HG03103 (cell line): ENCODE data around the gene ENOX2.

Experiments
- ATAC-seq: cut with Tn5 transposase; IDR thresholded peaks from one replicate; pipeline ENCODE4 v1.9.1; 2021; ENCODE audit warnings: low read depth; ENCODE audit not compliant: unreplicated experiment

The ENOX2 gene

DNA sequence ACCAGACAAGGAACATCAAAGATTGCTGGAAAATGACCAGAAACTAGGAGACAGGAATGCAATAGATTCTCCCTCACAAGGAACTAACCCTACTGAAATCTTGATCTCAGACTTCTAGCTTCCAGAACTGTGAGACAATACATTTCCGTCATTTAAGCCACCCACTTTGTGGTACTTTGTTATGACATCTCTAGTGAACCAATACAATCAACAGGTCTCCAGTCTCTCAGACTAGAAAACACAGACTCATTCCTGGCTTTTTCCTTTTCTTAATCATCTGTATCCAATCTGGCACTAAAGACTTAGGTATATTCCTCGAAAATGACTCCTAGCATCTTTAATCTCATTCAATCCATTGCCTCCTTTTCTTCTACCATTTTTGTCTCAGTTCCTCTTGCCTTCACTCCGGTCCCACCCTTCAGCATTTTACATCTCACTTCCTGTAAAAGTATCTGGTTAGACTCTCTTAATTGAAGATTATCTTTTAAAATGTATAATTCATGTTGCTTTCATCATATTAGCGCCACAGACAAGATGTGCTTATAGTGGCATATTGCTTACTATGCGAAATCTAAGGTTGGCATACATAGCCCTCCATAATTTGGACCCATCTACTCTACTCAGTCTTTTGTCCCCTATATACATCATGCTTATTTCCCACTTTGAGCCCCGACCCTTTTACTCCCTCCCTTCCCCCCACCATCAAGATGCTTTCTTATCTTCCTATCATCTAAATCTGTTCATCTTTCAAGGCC lies 250.0 kb downstream of the ENOX2 start:
- no peak for ATAC-seq

DNA sequence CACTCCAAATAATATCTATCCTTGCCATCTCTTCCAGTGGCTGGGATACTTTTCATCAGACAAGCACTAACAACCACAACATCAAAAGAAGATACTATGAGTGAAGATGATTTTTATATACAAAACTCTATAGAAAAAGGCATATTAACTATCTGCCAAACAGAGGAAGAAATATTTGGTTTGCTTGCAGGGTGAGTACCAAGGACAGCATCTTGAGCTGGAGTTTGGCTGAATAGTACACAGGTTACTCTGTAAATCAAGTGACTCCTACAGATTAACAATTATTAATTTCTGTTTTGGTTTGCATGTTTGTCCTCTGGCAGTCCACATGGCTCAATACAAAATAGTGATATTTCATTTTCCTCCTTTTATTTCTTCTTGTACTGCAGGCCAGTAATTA lies 253.3 kb downstream of the ENOX2 start:
- no peak for ATAC-seq

DNA sequence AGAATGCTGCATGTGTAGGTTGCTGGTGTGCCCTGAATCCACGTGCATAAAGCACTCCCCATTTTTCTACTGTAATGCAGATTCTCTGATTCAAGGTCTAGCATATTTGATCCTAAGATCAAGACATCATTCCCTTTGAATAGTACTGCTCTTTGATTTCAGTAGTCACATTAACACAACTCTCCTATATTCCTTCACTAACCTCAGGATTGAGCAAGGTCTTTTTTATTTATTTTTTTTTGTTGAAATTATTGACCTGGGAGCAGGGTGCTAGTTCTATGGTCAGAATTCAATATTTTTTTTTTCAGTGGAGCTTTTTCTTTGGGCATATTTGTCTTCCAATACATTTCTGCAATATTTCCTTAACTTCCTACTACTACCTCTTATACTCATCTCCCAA lies 255.5 kb downstream of the ENOX2 start:
- ATAC-seq: no peak

DNA sequence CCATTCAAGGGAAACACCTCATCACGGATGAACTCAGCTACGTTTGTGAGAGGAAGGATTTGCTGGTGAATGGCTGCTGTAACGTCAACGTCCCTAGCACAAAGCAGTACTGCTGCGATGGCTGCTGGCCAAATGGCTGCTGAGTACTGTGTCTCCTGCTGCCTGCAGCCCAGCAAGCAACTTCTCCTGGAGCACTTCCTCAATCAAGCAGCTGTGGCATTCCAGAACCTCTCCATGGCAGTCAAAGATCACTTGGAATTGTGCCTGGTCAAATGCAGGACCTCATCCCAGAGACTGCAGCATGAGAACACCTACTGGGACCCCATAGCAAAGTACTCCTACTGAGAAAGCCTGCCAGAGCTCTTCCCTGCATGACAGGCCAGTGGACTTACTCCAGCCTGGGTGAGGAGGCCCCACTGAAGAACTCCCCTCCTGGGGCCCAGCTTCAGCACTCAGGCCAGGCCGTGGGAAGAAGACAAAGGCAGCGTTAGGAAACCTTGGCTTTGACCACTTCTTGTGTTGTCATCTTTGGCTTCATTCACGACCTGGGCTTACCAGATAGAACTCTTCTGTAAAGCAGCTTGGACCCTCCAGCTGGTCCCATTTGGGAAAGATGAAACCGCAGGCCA lies 256.9 kb downstream of the ENOX2 start:
- ATAC-seq: no peak

DNA sequence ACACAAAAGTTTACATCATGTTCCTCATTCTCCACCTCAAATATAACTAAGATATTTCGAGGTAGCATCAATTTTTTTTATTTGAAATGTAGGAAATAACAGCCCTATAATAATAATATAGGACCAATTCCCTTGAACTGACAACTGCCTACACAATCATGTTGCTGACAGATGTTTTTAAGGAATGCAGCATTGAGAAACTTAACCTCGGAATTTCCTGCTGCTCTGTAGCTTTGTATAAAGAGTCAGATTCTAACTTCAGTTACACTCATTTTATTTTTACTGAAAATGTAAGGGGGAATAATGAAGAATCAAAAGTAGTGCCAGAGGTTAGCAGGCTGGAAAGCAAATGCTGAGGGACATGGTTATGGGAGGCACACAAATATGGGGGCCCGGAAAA lies 265.4 kb downstream of the ENOX2 start:
- no peak for ATAC-seq

DNA sequence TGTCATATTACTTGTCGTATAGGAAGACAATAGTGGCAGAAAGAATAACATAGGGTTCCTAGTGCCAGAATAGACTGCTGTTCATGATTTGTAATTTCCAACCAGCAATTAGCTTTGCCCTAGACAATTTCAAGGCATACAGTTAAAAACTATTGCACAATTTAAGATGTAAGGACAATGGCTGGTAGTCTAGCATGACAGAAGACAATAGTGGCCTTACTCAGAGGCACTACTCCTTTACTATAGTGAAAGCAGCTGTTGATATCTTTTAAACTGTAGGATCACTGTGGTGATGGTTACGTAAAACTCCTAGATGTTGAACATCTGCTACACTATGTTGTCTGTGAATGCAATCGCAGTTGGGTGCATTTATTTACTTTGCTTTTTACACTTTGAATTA lies 266.7 kb downstream of the ENOX2 start:
- ATAC-seq: no peak

DNA sequence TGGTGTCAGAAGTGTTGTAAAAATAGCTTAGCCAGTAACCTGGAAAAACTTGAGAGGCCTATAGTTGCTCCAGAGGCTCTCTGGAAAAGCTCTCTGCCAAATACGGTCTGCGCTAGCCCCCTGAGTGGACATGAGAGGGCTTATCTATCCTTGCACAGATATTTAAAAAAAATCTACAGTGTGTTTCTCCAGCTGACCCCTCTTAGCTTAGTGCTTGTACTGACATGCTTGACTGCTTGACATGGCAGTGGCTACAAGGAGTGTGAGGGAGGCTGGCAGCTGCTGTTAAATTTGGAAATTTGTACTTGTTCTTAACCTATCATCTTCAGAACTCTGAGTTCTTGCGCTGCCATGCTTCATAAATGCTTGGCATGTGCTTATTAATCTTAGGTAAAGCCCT lies 272.0 kb downstream of the ENOX2 start:
- ATAC-seq: no peak

DNA sequence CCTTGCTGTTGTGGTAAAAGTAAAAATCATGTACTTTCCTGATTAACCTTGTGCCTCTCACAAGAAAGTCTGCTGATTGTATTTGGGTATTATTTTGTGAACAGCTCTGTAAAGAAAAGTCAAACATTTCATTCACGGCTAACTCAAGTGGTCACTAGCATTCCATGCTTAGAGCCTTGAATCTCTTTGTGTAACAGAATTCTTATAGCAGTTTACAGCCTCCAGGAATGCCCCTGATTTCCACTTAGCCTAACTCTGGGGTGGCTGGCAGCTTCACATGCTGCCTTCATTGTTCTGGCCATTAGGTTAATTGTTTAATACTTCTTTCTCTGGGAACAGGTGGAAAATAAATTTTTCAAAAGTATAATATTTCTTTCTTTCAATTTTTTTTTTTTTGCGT lies 274.5 kb downstream of the ENOX2 start:
- no peak for ATAC-seq

DNA sequence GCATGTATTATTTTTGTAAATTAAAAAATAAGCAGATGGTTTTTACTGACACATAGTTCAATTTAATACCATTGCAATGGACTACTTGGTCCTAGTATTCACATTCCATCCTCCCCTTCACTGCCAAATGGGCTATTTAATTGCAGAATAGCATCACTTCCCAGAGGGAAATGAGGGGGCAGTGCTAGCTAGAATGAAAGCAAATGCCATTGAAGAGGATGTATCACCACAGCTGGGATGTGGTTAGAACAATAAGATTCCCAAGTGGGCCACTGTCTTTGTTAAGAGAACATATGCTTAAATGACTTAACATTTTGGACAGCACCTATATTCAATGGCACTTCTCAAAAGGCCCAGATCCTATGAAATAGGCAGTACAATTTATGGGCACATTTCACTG lies 276.5 kb downstream of the ENOX2 start:
- ATAC-seq: no peak

DNA sequence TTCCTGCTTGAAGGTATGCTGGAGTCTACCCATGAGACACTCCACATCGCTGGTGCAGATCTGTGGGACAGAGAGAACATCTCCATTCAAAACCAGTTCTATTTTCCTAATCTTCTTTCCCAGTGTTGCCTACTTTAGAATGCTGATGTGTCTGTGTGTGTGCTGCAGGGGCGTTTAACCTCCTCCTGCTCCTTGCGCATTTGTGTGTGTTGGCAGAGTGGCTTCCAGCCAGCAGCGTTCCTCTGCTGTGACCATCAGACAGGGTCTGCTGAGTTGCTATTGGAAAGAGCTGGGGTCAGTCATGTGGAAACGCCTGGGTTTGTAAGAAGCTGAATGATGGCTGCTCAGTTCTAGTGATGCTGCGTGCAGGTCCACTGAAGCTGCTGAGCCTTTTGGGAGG lies 277.6 kb downstream of the ENOX2 start:
- no peak for ATAC-seq

DNA sequence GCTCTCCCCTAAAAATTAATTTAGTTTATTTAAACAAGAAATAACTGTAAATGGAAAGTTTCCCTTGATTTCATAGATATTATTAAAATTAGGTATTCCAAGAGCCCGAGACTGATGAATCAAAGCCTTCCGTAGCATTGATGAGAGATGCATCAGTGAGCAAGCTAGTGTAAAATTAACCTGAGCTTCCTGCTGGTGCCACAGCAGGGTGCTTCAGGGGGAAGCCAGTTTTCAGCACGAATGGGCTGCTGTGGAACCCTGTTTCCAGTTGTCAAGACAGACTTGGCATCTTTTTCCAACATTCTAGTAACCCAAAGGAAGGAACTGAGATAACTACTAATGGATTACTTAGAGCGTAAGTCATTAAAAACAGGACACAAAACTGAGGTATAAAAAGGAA lies 279.5 kb downstream of the ENOX2 start:
- ATAC-seq: no peak

DNA sequence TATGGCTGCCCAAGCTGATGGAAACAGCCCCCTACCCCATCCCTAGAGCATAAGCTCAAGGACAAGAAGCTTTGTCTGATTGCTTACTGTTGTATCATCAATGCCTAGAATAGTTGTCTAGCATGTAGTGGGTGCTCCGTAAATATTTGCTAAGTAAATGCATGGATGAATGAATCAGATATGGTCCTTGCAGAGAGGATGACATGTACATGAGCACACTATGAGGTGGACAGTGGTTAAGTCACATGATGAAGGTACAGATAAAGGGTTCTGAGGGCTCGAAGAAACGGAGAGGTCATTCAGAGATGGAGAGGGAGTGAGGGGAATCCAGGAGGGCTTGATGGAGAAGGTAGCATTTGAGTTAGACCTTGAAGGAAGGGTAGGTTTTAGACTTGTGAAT lies 287.1 kb downstream of the ENOX2 start:
- ATAC-seq: no peak

DNA sequence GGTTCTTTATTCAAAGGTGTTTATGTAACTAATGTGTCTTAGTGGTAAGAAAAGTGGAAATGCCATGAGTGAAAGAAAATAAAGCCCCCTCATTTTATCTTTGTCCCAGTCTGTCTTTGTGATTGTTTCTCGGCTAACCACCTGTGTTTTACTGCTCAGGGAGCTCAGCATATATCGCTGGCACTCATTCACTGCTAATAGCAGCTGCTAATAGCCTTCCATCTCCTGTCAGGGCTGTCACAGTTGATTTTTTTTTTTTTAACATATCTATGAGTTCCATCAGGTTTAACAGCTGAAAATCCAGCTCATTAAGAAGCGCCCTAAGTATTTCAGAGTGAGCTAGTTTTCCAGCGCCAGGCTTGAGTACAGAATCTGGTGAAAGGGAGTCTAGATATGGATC lies 295.6 kb downstream of the ENOX2 start:
- ATAC-seq: no peak

DNA sequence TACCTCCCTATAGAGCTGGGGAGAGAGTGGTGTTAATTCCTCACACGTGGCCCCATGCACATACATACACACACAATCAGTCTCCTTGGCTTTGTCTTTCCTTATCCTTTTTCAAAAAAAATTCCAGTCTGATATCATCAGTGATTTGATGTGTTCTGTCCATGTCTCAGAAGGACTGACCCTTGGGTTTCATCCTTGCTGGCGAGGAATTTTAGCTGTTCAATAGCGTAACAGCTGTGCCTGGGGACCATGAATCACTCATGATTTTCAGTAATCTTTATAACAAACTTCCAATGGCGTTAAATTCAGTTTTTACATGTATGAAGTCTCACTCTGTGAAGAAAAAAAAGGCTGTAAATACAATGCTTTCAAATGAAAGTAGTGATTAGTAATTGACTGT lies 296.6 kb downstream of the ENOX2 start:
- ATAC-seq: no peak

DNA sequence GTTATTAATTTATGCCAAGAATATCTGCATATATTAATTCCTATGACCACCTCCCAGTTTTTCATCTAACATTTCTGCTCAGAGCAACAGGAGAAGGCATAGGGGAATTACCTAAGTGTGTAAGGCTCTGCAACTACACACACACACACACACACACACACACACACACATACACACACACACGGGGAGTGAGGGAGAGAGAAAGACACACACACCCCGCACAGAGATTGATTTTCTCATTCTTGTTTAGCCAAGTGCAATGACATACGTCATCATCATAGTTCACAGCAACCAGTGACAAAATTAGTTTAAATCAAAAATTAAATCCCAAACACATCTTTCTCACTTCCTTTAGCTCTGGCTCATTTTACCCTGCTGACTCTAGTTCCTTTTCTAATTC lies 298.1 kb downstream of the ENOX2 start:
- no peak for ATAC-seq

DNA sequence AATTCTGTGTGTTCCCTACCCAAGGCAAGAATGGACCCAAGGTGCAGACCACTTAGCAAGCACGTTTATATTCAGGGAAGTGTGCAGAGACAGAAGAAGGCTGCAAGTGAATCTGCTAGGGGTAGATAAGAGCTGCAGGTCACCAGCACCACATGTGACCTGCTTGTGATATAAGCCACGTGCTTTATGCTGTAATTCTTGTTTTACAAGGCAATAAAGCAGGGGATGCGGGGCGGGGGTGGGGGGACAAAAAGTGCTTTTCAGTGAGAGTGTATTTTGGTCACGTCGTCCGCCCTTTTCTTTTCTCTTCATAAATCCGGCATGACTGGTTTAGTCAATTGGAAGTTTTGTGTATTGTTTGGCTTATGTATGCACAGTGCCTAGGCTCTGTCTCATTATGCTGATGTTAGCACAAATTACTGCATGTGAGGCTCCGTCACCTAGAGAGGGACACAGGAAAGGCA lies 308.5 kb downstream of the ENOX2 start:
- no peak for ATAC-seq

DNA sequence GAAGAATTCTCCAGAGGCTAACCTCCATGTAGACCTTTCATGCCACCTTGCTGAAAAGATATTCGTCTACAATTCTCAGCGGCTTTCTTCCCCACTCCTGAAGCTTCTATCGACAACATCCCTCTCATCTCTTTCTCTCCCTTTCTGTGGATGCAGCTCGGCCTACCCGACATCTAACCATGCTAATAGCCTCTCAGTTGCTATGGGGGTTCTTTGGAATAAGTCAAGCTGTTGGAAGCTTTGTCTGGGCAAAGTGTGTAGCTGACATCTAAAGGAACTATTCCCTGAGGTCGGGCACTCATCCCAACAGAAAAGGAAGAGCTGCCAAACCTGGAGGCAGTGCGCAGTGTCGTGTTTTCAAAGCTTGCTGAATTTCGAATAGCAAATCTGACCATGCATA lies 309.1 kb downstream of the ENOX2 start:
- ATAC-seq: no peak

DNA sequence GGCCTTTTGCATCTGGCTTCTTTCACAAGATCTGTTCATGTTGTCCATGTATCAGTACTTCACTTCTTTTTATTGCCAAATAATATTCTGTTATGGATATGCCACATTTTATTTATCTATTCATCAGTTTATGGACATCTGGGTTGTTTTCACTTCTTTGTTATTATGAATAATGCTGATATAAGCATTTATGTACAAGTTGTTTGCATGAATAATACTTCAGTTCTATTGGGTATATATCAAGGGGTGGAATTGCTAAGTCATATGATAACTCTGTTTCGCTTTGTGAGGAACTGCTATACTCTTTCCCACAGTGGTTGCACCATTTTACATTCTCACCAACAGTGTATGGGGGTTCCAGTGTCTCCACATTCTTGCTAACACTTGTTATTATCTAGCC lies 310.8 kb downstream of the ENOX2 start:
- no peak for ATAC-seq

DNA sequence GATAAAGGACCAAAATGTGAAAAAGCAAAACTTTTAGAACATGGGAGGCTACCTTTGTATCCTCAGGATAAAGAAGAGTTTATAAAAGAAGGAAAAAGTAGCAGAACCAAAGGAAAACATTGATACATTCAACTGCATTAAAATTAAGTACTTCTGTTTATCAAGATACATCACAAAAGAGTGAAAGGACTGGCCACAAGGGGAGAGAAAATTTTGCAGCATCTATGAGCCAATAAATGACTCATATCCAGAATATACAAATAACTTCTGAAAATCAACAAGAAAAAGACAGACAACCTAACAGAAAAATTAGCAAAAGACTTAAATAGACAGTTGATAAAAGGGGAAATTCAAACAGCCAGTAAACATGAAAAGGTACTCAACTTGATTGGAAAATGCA lies 324.1 kb downstream of the ENOX2 start:
- ATAC-seq: no peak

DNA sequence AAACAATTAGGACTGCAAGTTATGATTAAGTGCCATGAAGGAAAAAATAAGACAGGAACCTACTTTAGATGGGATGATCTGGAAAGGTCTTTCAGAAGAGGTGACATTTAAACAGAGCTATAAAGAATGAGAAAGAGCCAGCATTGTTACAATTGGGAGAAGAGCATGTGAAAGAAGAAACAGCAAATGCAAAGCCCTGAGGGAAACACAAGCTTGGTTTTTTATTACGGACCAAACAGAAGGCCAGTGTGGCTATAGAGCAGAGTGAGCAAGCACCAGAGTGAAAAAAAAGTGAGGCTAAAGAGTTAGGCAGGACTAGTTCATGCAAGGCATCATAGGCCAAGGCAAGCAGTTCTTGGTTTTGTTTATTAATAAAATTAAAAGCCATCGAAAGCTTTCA lies 325.6 kb downstream of the ENOX2 start:
- no peak for ATAC-seq

DNA sequence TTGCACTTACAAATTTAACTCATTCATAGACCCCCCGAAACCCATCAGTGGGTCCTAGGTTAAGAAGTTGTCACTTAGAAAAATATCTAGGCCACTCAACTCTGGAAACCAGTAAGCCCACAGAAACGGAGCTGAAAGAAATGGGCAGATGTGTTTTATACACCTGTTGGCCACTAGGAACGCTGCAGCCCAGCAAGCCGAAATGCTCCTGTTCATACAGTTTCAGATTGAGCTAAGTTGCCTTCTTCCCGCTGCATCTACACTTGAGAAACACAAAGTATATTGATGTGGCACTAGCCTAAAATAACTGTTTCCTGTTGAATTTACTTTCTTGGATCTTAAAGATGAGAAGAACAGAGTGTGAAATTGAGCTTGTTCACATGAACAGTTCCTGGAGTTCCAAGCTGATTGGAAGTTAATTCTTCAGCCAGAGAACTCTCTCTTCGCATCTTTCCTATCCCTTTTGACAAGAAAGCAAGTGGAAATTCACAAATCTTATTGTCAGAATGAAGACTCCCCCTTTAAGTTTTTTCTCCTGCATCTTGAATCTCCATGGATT lies 327.1 kb downstream of the ENOX2 start:
- peak; percentile 73 for ATAC-seq
